Measurements from ENCODE around the gene SEMA5B. TPM values are rescaled to one million over a fixed set of nuclear protein-coding genes. Genes with fewer than 3 reads are reported as not detected.

Gene SEMA5B
- total RNA-seq, 1 experiment from 2014 or later, result not detected

DNA sequence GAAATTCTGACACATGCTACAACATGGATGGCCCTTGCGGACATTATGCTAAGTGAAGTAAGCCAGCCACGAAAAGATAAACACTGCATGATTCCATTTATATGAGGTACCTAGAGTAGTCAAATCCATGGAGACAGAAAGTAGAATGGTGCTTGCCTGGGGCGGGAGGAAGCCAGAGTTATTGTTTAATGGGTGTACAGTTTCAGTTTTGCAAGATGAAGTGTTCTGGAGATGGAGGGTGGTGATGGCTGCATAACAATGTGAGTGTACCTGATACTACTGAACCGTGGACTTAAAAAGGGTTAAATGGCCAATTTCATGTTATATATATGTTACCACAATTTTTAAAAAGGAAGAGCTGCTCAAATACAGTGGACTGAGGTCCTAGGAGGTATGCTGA is 66.9 kb downstream of the SEMA5B start:
- H3K36me3 ChIP-seq (ENCODE audit: low read depth), result no peaks in the 10 kb centered on the region
- no peak overlapping the region for H3K4me3 ChIP-seq
- no peak overlapping the region for H3K27ac ChIP-seq
- no peak for DNase-seq
- H3K27me3 ChIP-seq (ENCODE audit: insufficient read depth, low read depth), result peaks cover 4% of the 10 kb centered on the region; the same call in 1 of the 2 replicates
- BruUV-seq (replicated peaks), result no TSS peak
- no peaks in the 10 kb centered on the region for H3K79me2 ChIP-seq (ENCODE audit: low read depth)
- intact Hi-C loops (cut with micrococcal nuclease; ENCODE audit: unreplicated experiment), result no loop called here
- no peaks in the 10 kb centered on the region for H3K9me2 ChIP-seq (ENCODE audit: insufficient read depth)
- 0 out of 2 replicates have a peak, but pooled peaks cover 5% of the 10 kb centered on the region for H3K4me1 ChIP-seq (replicated peaks; ENCODE audit: insufficient read depth)
- peaks cover 2% of the 10 kb centered on the region; the same call in 1 of the 2 replicates for H3K9me3 ChIP-seq (ENCODE audit: insufficient read depth, low read depth)
- no peak overlapping the region for H3K4me2 ChIP-seq
- no peaks in the 10 kb centered on the region for H3F3A ChIP-seq (ENCODE audit: insufficient read depth, low read depth)
- ChIA-PET CTCF (no interaction called here), POLR2A (ENCODE audit: unreplicated experiment) (no interaction called here)
- TF ChIP-seq EZH2 (IDR thresholded peaks at IDR 0.05; ENCODE audit: low read depth), result no peak
- TF ChIP-seq, protein P1, sequence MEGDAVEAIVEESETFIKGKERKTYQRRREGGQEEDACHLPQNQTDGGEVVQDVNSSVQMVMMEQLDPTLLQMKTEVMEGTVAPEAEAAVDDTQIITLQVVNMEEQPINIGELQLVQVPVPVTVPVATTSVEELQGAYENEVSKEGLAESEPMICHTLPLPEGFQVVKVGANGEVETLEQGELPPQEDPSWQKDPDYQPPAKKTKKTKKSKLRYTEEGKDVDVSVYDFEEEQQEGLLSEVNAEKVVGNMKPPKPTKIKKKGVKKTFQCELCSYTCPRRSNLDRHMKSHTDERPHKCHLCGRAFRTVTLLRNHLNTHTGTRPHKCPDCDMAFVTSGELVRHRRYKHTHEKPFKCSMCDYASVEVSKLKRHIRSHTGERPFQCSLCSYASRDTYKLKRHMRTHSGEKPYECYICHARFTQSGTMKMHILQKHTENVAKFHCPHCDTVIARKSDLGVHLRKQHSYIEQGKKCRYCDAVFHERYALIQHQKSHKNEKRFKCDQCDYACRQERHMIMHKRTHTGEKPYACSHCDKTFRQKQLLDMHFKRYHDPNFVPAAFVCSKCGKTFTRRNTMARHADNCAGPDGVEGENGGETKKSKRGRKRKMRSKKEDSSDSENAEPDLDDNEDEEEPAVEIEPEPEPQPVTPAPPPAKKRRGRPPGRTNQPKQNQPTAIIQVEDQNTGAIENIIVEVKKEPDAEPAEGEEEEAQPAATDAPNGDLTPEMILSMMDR (conservative IDR thresholded peaks at IDR 0.05), result no peak
- H2AFZ ChIP-seq, result no peak overlapping the region
- H4K20me1 ChIP-seq (ENCODE audit: insufficient read depth), result no peaks in the 10 kb centered on the region

DNA sequence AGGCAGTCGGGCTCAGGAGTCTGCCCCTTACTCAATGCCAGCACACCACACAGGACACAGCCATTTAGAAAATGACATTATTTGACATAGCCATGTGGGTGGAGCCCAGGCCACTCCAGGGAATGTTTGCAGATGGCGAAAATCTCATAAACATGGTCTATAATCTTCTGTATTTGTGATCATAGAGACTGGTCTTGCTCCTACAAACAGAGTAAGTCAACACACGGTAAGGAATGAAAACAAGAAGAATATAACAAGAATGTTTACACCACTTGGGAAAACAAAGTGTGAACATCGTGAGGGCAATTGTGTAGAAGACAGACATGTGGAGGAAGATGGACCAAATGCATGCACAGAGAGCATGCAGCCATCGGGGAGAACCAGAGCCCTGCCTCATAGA is 68.2 kb downstream of the SEMA5B start:
- no peak overlapping the region for H3K4me3 ChIP-seq
- H3K9me3 ChIP-seq (ENCODE audit: insufficient read depth, low read depth), result peaks cover 3% of the 10 kb centered on the region; the same call in 1 of the 2 replicates
- H3K27ac ChIP-seq, result no peak overlapping the region
- 0 out of 2 replicates have a peak, but pooled peaks cover 5% of the 10 kb centered on the region for H3K4me1 ChIP-seq (replicated peaks; ENCODE audit: insufficient read depth)
- no peaks in the 10 kb centered on the region for H3K79me2 ChIP-seq (ENCODE audit: low read depth)
- intact Hi-C loops (cut with micrococcal nuclease; ENCODE audit: unreplicated experiment), result no loop called here
- no peaks in the 10 kb centered on the region for H3K27me3 ChIP-seq (ENCODE audit: insufficient read depth, low read depth)
- ChIA-PET CTCF (no interaction called here), POLR2A (ENCODE audit: unreplicated experiment) (no interaction called here)
- no peaks in the 10 kb centered on the region for H3K36me3 ChIP-seq (ENCODE audit: low read depth)
- H3F3A ChIP-seq (ENCODE audit: insufficient read depth, low read depth), result no peaks in the 10 kb centered on the region
- no peaks in the 10 kb centered on the region for H4K20me1 ChIP-seq (ENCODE audit: insufficient read depth)
- DNase-seq, result no peak
- no peaks in the 10 kb centered on the region for H3K9me2 ChIP-seq (ENCODE audit: insufficient read depth)
- H2AFZ ChIP-seq, result no peak overlapping the region
- no TSS peak for BruUV-seq (replicated peaks)
- H3K4me2 ChIP-seq, result no peak overlapping the region
- no peak for TF ChIP-seq EZH2 (IDR thresholded peaks at IDR 0.05; ENCODE audit: low read depth)
- TF ChIP-seq, protein P1 (conservative IDR thresholded peaks at IDR 0.05), result no peak

DNA sequence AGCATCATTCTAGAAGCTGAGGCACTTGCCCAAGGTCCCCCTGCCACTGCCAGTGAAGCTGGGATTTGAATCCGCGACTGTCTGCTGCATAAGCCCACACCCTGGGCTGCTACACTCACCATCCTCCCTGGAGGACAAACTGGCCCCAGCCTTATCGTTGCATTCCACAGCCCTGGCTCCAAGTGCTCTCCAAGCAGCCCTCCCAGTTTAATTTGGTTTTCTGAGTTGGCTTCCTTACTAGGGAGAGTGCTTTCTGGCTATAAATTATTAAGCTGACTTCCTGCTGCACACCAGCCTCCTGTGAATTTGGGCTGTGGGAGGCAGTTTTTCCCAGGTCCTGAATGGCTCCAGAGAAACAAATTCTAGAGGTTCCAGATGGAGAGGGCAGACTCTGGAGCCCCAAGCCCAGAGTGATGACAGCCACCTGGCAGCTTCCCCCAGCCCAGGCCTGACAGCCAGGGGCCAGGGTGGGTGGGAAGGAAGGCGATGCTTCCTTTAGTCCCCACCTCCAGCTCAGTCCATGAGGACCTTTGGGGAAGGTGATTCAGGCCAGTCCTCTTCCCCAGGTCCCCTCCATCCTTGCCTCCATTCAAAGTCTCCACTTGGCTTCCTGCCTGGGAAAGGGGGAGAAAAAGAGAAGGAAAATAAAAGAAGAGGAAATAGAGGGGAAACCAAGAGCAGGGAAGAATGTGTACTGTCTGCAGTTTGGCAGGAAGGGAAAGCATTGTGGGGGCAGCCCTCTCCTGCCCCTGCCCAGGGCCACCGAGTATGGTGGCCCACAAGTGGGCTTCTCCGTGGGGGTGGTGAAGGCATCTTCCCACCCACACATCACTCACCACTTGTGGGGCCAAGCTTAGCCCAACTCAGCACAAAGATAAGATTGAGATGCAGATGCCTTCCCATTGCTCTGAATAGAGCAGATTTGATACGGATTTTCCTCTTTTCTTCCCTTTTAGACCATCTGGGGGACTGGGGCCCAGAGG is 69.6 kb downstream of the SEMA5B start:
- BruUV-seq (replicated peaks), result no TSS peak
- POLR2A ChIA-PET (ENCODE audit: unreplicated experiment), result no interaction called here
- Histone ChIP-seq H3K27me3 (ENCODE audit: insufficient read depth, low read depth) (no peaks in the 10 kb centered on the region), H3F3A (ENCODE audit: insufficient read depth, low read depth) (no peaks in the 10 kb centered on the region), H3K4me2 (no peak overlapping the region), H3K9me3 (ENCODE audit: insufficient read depth, low read depth) (peaks cover 3% of the 10 kb centered on the region; the same call in 1 of the 2 replicates), H3K36me3 (ENCODE audit: low read depth) (no peaks in the 10 kb centered on the region), H3K79me2 (ENCODE audit: low read depth) (no peaks in the 10 kb centered on the region), H3K4me3 (no peak overlapping the region), H3K9me2 (ENCODE audit: insufficient read depth) (no peaks in the 10 kb centered on the region), H3K27ac (no peak overlapping the region), H3K4me1 (replicated peaks; ENCODE audit: insufficient read depth) (peaks cover 9% of the 10 kb centered on the region; the same call in 1 of the 2 replicates), H2AFZ (no peak overlapping the region), H4K20me1 (ENCODE audit: insufficient read depth) (no peaks in the 10 kb centered on the region)
- intact Hi-C loops (cut with micrococcal nuclease; ENCODE audit: unreplicated experiment), result no loop called here
- no peak for DNase-seq
- TF ChIP-seq, protein P1 (conservative IDR thresholded peaks at IDR 0.05), result no peak
- no peak for TF ChIP-seq EZH2 (IDR thresholded peaks at IDR 0.05; ENCODE audit: low read depth)
- CTCF ChIA-PET, result no interaction called here

Measured in PC-9 (cell line).